Spleen (tissue), 7 donors: ENCODE measurements around the gene DRAP1.

ENCODE experiments used
- POLR2A ChIP-seq, 3 donors: fragments of 450-650 bp; IDR thresholded peaks; one replicate each; pipeline ENCODE4 v1.5.1; 2017; ENCODE audit warnings: antibody characterized with exemption in 3 of 3, mild to moderate bottlenecking in 1 of 3
- TF ChIP-seq, protein P1 (sequence below), 11 experiments: fragments of 200-600 bp in 7 of 11; fragments of 450-650 bp in 4 of 11; sonication (generic) in 4 of 11; IDR thresholded peaks in 8 of 11; conservative IDR thresholded peaks in 3 of 11; 1 replicate in 7 of 11; 2 replicates in 4 of 11; pipeline versions ENCODE4 v1.4.0 to v1.8.0; 2016 to 2021; ENCODE audit warnings: antibody characterized with exemption in 11 of 11, inconsistent platforms in 4 of 11, mild to moderate bottlenecking in 1 of 11
- donor health status: DM: no; HTN: no; CAD: no; lungs with moderate emphysema.
- donor health status: DM: no; HTN: no; CAD: no.
- donor health status: DM: no; HTN: no; CAD: no.

DNA sequence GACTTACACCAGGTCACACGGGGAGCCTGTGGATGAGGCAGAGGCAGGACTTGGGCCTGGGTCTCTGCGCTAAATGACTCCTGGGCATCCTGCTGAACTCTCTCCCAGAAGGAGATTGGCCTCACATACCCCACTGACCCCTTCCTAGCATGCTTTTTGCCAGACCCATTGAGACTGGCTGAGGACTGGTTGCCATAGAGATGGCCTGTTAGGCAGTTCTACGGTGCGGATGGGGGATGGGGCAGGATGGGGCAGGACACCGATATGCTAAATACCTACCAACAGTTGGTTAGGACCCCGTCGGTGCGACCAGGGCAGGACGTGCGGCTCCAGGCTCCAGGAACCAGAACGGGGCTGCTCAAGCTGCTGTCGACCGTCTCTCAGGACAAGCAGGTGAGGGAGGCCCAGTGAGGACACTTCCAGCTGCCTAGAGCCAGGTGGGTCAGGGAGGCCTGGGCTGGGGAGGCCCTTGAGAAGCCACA is 26.2 kb downstream of the DRAP1 start, which contains the start of gene TSGA10IP:
- TF ChIP-seq, protein P1, sequence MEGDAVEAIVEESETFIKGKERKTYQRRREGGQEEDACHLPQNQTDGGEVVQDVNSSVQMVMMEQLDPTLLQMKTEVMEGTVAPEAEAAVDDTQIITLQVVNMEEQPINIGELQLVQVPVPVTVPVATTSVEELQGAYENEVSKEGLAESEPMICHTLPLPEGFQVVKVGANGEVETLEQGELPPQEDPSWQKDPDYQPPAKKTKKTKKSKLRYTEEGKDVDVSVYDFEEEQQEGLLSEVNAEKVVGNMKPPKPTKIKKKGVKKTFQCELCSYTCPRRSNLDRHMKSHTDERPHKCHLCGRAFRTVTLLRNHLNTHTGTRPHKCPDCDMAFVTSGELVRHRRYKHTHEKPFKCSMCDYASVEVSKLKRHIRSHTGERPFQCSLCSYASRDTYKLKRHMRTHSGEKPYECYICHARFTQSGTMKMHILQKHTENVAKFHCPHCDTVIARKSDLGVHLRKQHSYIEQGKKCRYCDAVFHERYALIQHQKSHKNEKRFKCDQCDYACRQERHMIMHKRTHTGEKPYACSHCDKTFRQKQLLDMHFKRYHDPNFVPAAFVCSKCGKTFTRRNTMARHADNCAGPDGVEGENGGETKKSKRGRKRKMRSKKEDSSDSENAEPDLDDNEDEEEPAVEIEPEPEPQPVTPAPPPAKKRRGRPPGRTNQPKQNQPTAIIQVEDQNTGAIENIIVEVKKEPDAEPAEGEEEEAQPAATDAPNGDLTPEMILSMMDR (IDR thresholded peaks at IDR 0.05 in 8 of 11, conservative IDR thresholded peaks at IDR 0.05 in 3 of 11) = no peak
- TF ChIP-seq POLR2A (IDR thresholded peaks at IDR 0.05) = no peak
